CD4-positive, alpha-beta T cell treated with Interleukin-17A for 4 hours (primary cell): ENCODE measurements around the gene LLCFC1.

ENCODE experiments used
- DNase-seq: peaks from one replicate; pipeline ENCODE4 v3.0.0-alpha.2; 2020; ENCODE audit warnings: mixed read lengths

LLCFC1 gene

GRCh38 chr7:142910481-142910880 lies 28.8 kb upstream of the LLCFC1 start:
- no peak for DNase-seq

GRCh38 chr7:142913051-142913450 lies 26.2 kb upstream of the LLCFC1 start:
- DNase-seq = no peak

GRCh38 chr7:142913566-142913965 lies 25.7 kb upstream of the LLCFC1 start:
- no peak for DNase-seq

- DNase-seq = no peak
These were observed 25.2 kb upstream of the LLCFC1 start for GRCh38 chr7:142914121-142914520.

- DNase-seq = no peak
These were observed 24.0 kb upstream of the LLCFC1 start for GRCh38 chr7:142915315-142915714.

GRCh38 chr7:142916508-142916907 lies 22.8 kb upstream of the LLCFC1 start:
- no peak for DNase-seq

GRCh38 chr7:142917447-142917846 lies 21.8 kb upstream of the LLCFC1 start:
- DNase-seq = no peak

GRCh38 chr7:142918901-142919300 lies 20.4 kb upstream of the LLCFC1 start:
- no peak for DNase-seq

- DNase-seq = no peak
These were observed 19.6 kb upstream of the LLCFC1 start for GRCh38 chr7:142919656-142920055.

- DNase-seq = no peak
These were observed 15.9 kb upstream of the LLCFC1 start for GRCh38 chr7:142923391-142923790.

- DNase-seq = no peak
These were observed 13.9 kb upstream of the LLCFC1 start for GRCh38 chr7:142925413-142925812.

- no peak for DNase-seq
These were observed 12.1 kb upstream of the LLCFC1 start for GRCh38 chr7:142927085-142927745.

- no peak for DNase-seq
These were observed 11.3 kb upstream of the LLCFC1 start for GRCh38 chr7:142927949-142928348.

- no peak for DNase-seq
These were observed 9.1 kb upstream of the LLCFC1 start for GRCh38 chr7:142930126-142930730.

GRCh38 chr7:142932386-142933091 lies 6.7 kb upstream of the LLCFC1 start:
- DNase-seq = no peak

- no peak for DNase-seq
These were observed 6.2 kb upstream of the LLCFC1 start for GRCh38 chr7:142933092-142933475.

GRCh38 chr7:142933624-142934023 lies 5.7 kb upstream of the LLCFC1 start, which contains the start of gene TRPV5:
Gene TRPV5 (minus strand): TSS chr7:142933746. CDS start chr7:142933459, 287 bp downstream.
- DNase-seq = no peak

GRCh38 chr7:142934056-142934455 lies 5.2 kb upstream of the LLCFC1 start:
- no peak for DNase-seq

- DNase-seq = no peak
These were observed 3.2 kb upstream of the LLCFC1 start for GRCh38 chr7:142935941-142936565.

- no peak for DNase-seq
These were observed 673 bp upstream of the LLCFC1 start for GRCh38 chr7:142938611-142939010.

- DNase-seq = no peak
These were observed 1.8 kb downstream of the LLCFC1 start for GRCh38 chr7:142940966-142941535.

GRCh38 chr7:142941541-142941940 lies 2.3 kb downstream of the LLCFC1 start:
- no peak for DNase-seq

- no peak for DNase-seq
These were observed 3.5 kb downstream of the LLCFC1 start for GRCh38 chr7:142942746-142943145.
